Kidney (tissue), 14 donors: ENCODE measurements around the gene CTIF. TPM values are rescaled to one million over a fixed set of nuclear protein-coding genes. Genes with fewer than 3 reads are reported as not detected.

Source experiments
- DNase-seq, 5 donors: peaks; one replicate each; pipeline ENCODE4 v3.0.0-alpha.2; 2013 to 2020
- FAIRE-seq: peaks from 2 replicates; lab custom pipeline; 2012; peaks lifted over from hg19 to GRCh38; lab: Jason Lieb, UNC
- H3K27ac ChIP-seq, 2 donors: one replicate each; pipeline ENCODE4 v1.7.0; 2013; ENCODE audit warnings: low read depth in 2 of 2, low read length in 2 of 2, inconsistent platforms in 1 of 2
- H3K27me3 ChIP-seq: one replicate; pipeline ENCODE4 v1.7.1; 2013; ENCODE audit warnings: low read length, inconsistent platforms; ENCODE audit not compliant: control insufficient read depth, insufficient read depth
- H3K36me3 ChIP-seq, 3 donors: one replicate each; pipeline versions ENCODE4 v1.7.0 to v1.7.1; 2013; ENCODE audit warnings: low read length in 3 of 3, control low read depth in 1 of 3, inconsistent platforms in 1 of 3; ENCODE audit not compliant: insufficient read depth in 3 of 3, control insufficient read depth in 2 of 3
- H3K4me1 ChIP-seq, 3 donors: one replicate each; pipeline versions ENCODE4 v1.7.0 to v1.7.1; 2013; ENCODE audit warnings: low read length in 3 of 3, inconsistent platforms in 1 of 3, low read depth in 1 of 3; ENCODE audit not compliant: control insufficient read depth in 2 of 3, insufficient read depth in 2 of 3
- H3K4me3 ChIP-seq, 3 donors: one replicate each; pipeline versions ENCODE4 v1.7.0 to v1.8.1; 2013; ENCODE audit warnings: low read length in 3 of 3, control low read depth in 1 of 3, inconsistent platforms in 1 of 3
- H3K9ac ChIP-seq, 3 donors: one replicate each; pipeline versions ENCODE4 v1.7.0 to v1.7.1; 2013; ENCODE audit warnings: low read length in 3 of 3, control low read depth in 1 of 3, inconsistent platforms in 1 of 3
- H3K9me3 ChIP-seq, 3 donors: one replicate each; pipeline versions ENCODE4 v1.7.0 to v1.7.1; 2013; ENCODE audit warnings: low read length in 3 of 3, control low read depth in 1 of 3, inconsistent platforms in 1 of 3; ENCODE audit not compliant: control insufficient read depth in 2 of 3, insufficient read depth in 1 of 3
- CTCF ChIP-seq: IDR thresholded peaks from 3 replicates; pipeline ENCODE4 v1.5.1; 2012; ENCODE audit warnings: mild to moderate bottlenecking, moderate library complexity, borderline replicate concordance; ENCODE audit not compliant: insufficient read depth; ENCODE audit errors: extremely low read depth
- intact Hi-C: fragments of 100-400 bp; cut with DNase I; formaldehyde crosslinking; loops from one replicate; pipeline ENCODE4 v1.11.1; 2022
- polyA plus RNA-seq: library from polyadenylated mRNA; stranded (reverse); fragments of 350-450 nt; fragmentation: Illumina TruSeq; extraction: RNeasy Lipid Tissue Mini Kit (QIAGEN cat#74804); gene quantifications from one replicate; pipeline ENCODE4 v1.2.3, GENCODE V29; 2014; ENCODE audit warnings: low read depth, low replicate concordance; ENCODE audit not compliant: insufficient read depth
- total RNA-seq: library from RNA; stranded (reverse); fragmentation: NEBNext Ultra II Directional; extraction: Animal tissue kit (Norgen Biotek cat#: 25700); gene quantifications from one replicate; pipeline ENCODE4 v1.2.1, GENCODE V29; 2021
- donor health status: control.
- donor health status: control.
- donor health status: control.
- donor health status: control.
- donor health status: control.
- donor health status: DM: yes; HTN: yes; CAD: no.
- donor health status: Normal renal cell carcinoma (clear cell type).

The CTIF gene
- total and polyA plus RNA-seq, 2 donors from 2014 or later: 37.3 to 41.9 TPM

- Histone ChIP-seq H3K9me3 (peaks cover 0 to 10% (median 2%) of the 10 kb centered on the region in 3 donors), H3K27me3 (no peaks in the 10 kb centered on the region), H3K9ac (no peak overlapping the region), H3K4me1 (peaks cover 0 to 5% (median 0%) of the 10 kb centered on the region in 3 donors), H3K4me3 (no peak overlapping the region), H3K36me3 (no peaks in the 10 kb centered on the region), H3K27ac (no peak overlapping the region)
- intact Hi-C loops: no loop called here
- DNase-seq (peak in 1 of 5 donors; percentile 18), FAIRE-seq (no peak)
- no peak for TF ChIP-seq CTCF
These were observed 184.2 kb downstream of the CTIF start for GRCh38 chr18:48723016-48723415.

GRCh38 chr18:48723837-48724236 is 185.0 kb downstream of the CTIF start:
- FAIRE-seq (no peak), DNase-seq (no peak)
- Histone ChIP-seq H3K36me3 (no peaks in the 10 kb centered on the region), H3K4me1 (peaks cover 0 to 5% (median 0%) of the 10 kb centered on the region in 3 donors), H3K27me3 (no peaks in the 10 kb centered on the region), H3K27ac (no peak overlapping the region), H3K9me3 (peaks cover 0 to 10% (median 2%) of the 10 kb centered on the region in 3 donors), H3K4me3 (no peak overlapping the region), H3K9ac (no peak overlapping the region)
- TF ChIP-seq CTCF: no peak
- intact Hi-C loops: no loop called here

GRCh38 chr18:48724442-48724841 is 185.6 kb downstream of the CTIF start:
- Histone ChIP-seq H3K36me3 (no peaks in the 10 kb centered on the region), H3K4me1 (peaks cover 0 to 5% (median 0%) of the 10 kb centered on the region in 3 donors), H3K9ac (no peak overlapping the region), H3K27me3 (no peaks in the 10 kb centered on the region), H3K27ac (no peak overlapping the region), H3K9me3 (peaks cover 0 to 10% (median 2%) of the 10 kb centered on the region in 3 donors), H3K4me3 (no peak overlapping the region)
- DNase-seq: peak in 1 of 5 donors; percentile 27
- intact Hi-C loops: no loop called here
- no peak for TF ChIP-seq CTCF
- no peak for FAIRE-seq

- Histone ChIP-seq H3K9ac (no peak overlapping the region), H3K27ac (no peak overlapping the region), H3K9me3 (peaks cover 0 to 10% (median 2%) of the 10 kb centered on the region in 3 donors), H3K4me1 (peaks cover 0 to 2% (median 0%) of the 10 kb centered on the region in 3 donors), H3K36me3 (no peaks in the 10 kb centered on the region), H3K4me3 (no peak overlapping the region), H3K27me3 (no peaks in the 10 kb centered on the region)
- DNase-seq: peak in 1 of 5 donors; percentile 45
- FAIRE-seq: no peak
- intact Hi-C loops: no loop called here
- TF ChIP-seq CTCF: no peak
These were observed 186.1 kb downstream of the CTIF start for GRCh38 chr18:48724939-48725338.
